ENCODE results near the gene CRISPLD2.

GRCh38 chr16:84932681-84933080, 112.9 kb downstream of the CRISPLD2 start:
- TF ChIP-seq CTCF (IDR thresholded peaks at IDR 0.05) (no peak), POLR2A (IDR thresholded peaks at IDR 0.05) (no peak)

Data from body of pancreas (tissue), 4 donors.